HG02973 (cell line): ENCODE data around the gene UTS2R.
"Not testable (repeated sequence)": the region's sequence is repeated elsewhere in the genome, so short reads cannot be mapped to it uniquely, and the experiment has no call there.

Source experiments
- ATAC-seq: cut with Tn5 transposase; IDR thresholded peaks from one replicate; pipeline ENCODE4 v1.9.1; 2021; ENCODE audit warnings: moderate library complexity; ENCODE audit not compliant: unreplicated experiment

The UTS2R gene

DNA sequence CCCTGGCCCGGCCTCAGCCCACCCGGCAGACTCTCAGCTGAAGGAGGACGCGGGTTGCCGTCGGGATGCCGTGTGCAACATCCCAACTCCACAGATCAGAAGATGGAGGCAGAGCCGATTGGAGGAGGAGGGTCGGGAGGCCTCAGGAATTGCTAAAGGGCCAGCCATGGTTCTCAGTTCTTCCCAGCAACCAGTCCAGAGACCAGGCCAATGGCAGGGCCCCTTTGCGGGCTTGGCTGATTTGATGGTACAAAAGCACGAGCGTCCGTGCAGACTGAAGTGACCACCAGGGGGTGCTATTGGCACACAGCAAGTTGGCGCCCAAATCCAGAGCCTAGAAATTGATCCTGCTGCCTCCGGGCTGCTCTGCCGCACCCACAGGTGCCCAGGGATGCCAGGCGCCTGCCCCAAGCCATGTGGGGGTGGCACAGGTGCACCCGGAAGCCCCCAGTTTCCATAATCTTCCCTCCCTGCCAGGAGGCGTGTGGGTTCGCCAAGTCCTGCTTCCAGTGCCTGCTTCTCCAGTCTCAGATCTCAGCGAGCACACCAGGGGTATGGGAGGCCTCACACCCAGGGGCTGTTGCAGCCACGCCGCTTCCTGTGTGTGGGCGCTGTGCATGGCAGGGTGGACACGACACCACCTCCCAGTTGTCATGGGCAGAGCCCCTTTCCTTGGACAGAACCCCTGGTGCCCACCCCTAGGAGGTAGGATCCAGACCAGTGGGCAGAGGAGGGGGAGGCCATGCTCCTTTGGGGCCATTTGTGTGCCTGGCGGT, 19.7 kb upstream of the UTS2R start:
- ATAC-seq, result no peak

GRCh38 chr17:82353484-82353883, 18.1 kb upstream of the UTS2R start:
- no peak for ATAC-seq

- ATAC-seq, result no peak
These were observed 16.7 kb upstream of the UTS2R start for GRCh38 chr17:82354804-82355308.

DNA sequence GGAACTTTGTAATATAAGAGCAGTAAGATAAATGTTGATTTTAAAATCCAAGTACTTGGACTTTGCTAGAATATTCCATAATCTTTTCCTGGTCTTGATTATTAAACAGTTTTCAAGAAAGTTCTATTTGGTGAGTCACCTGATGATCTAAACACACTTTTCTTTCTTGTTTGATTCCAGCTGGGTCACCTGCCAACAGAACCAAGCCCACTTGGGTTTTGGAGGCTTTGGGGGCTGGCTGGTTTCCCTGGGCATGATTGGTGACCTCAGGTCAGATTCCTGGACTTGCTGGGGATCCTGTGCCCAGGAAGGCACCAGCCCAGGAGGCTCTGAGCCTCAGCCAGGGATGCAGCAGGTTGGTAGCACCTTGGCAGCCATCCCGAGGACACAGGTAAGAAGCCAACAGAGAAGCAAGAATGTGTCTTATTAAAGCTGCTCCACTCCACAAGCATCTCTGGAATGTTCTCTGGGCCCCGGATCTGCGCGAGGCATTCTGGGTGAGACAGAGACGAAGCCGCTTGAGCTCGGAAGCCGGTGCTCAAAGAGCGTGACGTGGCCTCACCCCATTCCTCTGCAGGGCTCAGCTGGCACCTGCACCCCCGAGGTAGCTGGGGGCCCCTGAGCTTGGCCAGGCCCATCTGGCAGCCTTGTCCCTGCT, 15.7 kb upstream of the UTS2R start:
- no peak for ATAC-seq

DNA sequence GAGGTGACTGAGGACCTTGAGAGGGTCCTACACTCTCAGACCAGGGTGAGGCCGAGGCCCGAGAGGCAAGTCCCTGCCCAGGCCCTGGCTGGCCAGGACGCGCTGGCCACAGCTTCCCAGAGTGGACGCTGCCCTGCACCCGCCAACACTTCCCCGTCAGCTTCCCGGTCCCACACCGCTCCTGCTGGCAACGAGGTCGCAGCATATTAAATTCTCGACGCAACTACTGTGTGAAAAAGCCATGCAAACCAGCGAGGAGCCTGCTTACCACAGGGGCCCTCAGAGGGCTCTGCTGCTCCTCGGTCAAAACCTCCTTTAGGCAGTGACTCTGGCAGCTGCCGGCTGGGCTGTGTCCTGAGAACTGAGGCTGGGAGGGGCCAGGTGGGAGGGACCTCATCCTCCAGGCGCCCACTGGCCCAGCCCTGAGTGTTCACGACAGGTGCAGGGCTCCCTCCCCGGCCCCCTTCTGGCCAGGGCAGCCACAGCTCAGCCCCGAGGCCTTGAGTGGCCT, 14.7 kb upstream of the UTS2R start:
- ATAC-seq, result no peak

GRCh38 chr17:82357394-82357793, 14.2 kb upstream of the UTS2R start:
- no peak for ATAC-seq

GRCh38 chr17:82358465-82359350, 12.9 kb upstream of the UTS2R start, which contains the start of gene TEX19:
Gene TEX19 (plus strand): TSS chr17:82359247. CDS start chr17:82362151, 2,904 bp downstream.
- no peak for ATAC-seq

GRCh38 chr17:82359451-82360074, 12.0 kb upstream of the UTS2R start:
- ATAC-seq, result not testable (repeated sequence)

DNA sequence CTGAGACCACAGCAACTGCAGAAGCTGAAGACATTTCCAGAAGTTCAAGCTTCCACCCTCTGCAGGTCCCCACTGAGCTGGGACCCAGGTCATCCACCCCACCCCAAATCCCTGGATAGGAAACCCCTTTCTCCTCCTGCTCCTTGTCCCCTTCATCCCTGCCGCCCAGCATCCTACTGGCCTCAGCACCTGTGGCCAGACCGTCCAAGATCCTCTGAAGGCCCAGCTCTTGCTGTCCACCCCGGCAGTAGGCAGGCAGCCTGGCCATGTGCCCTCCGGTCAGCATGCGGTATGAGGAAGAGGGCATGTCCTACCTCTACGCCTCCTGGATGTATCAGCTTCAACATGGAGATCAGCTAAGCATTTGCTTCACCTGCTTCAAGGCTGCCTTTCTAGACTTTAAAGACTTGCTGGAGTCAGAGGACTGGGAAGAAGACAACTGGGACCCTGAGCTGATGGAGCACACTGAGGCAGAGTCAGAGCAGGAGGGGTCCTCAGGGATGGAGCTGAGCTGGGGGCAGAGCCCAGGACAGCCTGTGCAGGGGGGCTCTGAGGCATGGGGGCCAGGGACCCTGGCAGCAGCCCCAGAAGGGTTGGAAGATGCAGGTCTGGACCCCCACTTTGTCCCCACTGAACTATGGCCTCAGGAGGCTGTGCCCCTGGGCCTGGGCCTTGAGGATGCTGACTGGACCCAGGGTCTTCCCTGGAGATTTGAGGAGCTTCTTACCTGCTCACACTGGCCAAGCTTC, 9.5 kb upstream of the UTS2R start:
- no peak for ATAC-seq

DNA sequence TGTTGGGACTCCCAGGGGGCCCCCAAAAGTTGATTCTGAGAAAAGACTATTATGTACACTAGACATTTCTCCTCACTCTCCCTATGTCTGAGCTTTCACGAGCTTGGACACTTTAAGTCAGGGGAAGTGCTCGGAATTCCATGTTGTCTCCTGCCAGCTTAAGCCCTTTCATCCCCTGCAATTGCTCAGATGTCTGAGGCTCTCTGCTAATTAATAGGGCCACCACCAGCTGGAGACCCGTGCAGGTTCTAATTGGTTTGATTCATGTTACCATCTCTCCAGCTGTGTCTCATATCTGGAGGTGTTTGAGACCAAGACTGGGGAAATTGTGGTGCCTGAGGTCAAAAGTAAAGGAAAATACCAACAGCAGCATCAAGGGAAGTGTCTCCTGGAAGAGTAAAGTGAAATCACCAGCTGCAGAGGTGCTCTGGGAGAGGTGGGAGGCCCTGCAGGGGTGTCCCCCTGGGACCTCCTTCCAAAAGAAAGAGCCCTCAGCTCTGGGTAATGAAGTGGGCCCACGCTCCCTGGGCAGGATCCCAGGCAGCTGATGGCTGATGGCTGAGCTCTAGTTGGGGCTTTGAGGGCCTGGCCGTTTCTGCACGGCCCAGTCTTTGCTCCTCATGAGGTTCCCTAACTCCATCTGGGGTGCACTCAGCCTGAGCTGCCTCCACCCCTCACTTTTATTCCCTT, 5.8 kb upstream of the UTS2R start:
- no peak for ATAC-seq

DNA sequence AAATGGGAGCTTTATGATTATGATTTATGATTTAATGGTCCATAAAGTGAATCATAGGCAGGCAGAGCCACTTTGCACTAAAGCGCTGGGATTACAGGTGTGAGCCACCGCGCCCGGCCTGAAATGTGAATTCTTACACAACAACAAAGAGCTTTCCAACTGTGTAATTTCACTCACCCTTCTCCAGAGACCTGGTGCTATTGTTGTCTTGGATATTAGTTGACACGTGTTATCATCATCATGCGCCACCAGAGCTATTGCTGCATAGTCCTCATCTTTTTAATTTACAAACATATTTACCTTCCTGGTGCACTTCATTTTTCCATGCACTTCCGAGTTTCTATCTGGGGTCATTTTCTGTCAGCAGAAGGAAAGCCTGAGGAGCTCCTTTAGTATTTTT, 4.8 kb upstream of the UTS2R start:
- ATAC-seq, result no peak

DNA sequence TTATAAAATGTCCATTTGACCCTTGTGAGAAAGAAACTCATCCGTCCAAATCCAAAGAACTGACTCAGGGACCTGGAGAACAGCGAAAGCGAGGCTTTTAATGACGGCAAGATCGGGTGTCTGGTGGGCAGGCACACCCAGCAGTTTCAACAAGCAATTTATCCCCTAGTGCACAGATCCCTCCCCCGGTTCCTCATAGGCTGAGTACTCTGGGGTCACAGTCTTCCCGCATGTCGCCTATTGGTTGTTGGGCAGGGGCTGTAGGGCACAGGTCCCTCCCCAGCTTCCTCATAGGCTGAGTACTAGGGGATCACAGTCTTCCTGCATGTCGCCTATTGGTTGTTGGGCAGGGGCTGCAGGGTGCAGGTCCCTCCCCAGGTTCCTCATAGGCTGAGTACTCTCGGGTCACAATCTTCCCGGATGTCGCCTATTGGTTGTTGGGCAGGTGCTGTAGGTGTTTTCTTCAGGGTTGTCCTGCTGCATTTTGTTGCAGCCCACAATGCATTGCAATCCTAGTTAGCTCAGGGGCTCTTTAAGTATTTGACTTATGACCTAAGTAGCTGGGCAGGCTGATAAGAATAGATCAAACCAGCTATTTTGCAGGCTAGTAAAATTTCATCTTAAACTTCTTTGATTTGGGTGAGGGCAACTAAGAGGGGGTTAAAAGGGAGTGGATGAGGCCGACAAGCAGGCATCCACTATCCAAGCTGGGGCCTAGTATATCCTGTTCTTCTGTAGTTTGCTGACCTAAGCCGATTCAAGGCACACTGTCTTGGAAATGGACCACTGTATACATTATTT, 3.6 kb upstream of the UTS2R start:
- ATAC-seq, result no peak

DNA sequence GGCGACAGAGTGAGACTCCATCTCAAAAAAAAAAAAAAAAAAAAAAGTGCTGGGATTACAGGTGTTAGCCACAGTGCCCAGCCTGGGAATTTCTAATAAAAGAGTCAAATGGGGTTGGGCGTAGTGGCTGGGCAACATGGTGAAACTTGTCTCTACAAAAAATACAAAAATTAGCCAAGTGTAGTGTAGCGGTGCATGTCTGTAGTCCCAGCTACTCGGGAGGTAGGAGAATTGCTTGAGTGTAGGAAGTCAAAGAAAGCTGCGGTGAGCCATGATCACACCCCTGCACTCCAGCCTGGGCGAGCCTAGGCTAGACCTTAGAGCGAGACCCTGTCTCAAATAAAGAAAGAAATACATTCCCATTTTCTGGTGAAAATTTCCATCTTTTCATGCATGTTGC, 2.4 kb upstream of the UTS2R start:
- no peak for ATAC-seq

- no peak for ATAC-seq
These were observed 863 bp upstream of the UTS2R start for GRCh38 chr17:82370471-82371332.

DNA sequence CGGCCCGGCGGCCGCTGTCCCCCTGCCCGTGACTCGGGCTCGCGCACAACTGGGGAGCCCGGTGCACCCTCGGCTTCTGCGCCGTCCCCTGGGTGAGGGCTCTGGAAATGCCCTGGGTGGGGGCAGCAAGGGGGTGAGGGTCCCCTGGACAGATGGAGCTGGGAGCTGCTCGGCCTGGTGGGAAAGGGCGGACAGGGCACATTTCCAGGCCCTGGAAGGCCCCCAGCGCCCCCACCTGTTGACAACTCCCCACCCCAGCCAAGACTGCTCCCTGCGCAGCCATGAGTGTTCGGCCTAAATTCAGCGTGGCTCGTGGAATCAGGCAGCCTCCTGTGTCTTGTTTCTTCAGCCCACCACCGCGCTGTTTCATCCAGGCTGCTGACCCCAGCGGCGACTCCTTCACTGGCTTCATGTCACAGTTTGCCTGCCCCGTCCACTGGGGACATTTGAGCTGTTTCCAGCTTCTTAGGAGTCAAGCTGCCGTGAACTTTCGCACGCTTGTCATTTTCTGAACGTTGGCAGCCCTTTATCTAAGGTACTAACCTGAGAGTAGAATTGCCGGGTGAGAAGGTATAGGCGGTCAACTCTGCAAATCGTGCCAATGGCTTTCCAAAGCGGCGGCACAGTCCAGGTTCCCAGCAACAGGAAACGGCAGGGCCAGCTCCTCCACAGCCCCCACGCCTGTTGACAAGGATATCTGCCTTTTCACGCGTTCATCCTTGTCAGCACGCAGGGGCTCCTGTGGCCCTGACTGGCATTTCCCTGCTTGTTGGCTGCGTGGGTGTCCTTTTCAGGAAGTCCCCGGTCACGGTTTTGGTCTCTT, 895 bp downstream of the UTS2R start:
- ATAC-seq, result no peak

GRCh38 chr17:82373072-82373452, 1.5 kb downstream of the UTS2R start:
- not testable (repeated sequence) for ATAC-seq
